HEK293T (cell line): ENCODE measurements around the gene CIITA.

ENCODE experiments used
- ARNT ChIP-seq: fragments of 450-650 bp; IDR thresholded peaks from 2 replicates; pipeline ENCODE4 v1.6.1; 2017; ENCODE audit warnings: mild to moderate bottlenecking
- BHLHE40 ChIP-seq: fragments of 450-650 bp; IDR thresholded peaks from 2 replicates; pipeline ENCODE4 v1.6.1; 2016; ENCODE audit warnings: mild to moderate bottlenecking, moderate library complexity, borderline replicate concordance
- CTBP1 ChIP-seq: fragments of 450-650 bp; IDR thresholded peaks from 2 replicates; pipeline ENCODE4 v1.6.1; 2016; ENCODE audit warnings: borderline replicate concordance
- ELF4 ChIP-seq: fragments of 450-650 bp; IDR thresholded peaks from 2 replicates; pipeline ENCODE4 v1.6.1; 2017; ENCODE audit warnings: antibody characterized with exemption
- FOXA1 ChIP-seq: fragments of 450-650 bp; IDR thresholded peaks from 2 replicates; pipeline ENCODE4 v1.6.1; 2016; ENCODE audit warnings: mild to moderate bottlenecking
- FOXK2 ChIP-seq: fragments of 450-650 bp; IDR thresholded peaks from 2 replicates; pipeline ENCODE4 v1.6.1; 2016; ENCODE audit warnings: mild to moderate bottlenecking
- FOXM1 ChIP-seq: fragments of 450-650 bp; IDR thresholded peaks from 2 replicates; pipeline ENCODE4 v1.6.1; 2017; ENCODE audit warnings: mild to moderate bottlenecking, borderline replicate concordance
- HDGF ChIP-seq: fragments of 450-650 bp; IDR thresholded peaks from 2 replicates; pipeline ENCODE4 v1.6.1; 2017; ENCODE audit warnings: antibody characterized with exemption, borderline replicate concordance
- L3MBTL2 ChIP-seq: fragments of 450-650 bp; conservative IDR thresholded peaks from 2 replicates; pipeline ENCODE4 v1.6.1; 2016; ENCODE audit warnings: mild to moderate bottlenecking
- LEF1 ChIP-seq: fragments of 450-650 bp; IDR thresholded peaks from 2 replicates; pipeline ENCODE4 v1.6.1; 2017; ENCODE audit warnings: mild to moderate bottlenecking, borderline replicate concordance
- NFRKB ChIP-seq: fragments of 450-650 bp; IDR thresholded peaks from 2 replicates; pipeline ENCODE4 v1.6.1; 2016; ENCODE audit warnings: mild to moderate bottlenecking, moderate library complexity
- SP1 ChIP-seq: fragments of 450-650 bp; IDR thresholded peaks from 2 replicates; pipeline ENCODE4 v1.6.1; 2017
- SUZ12 ChIP-seq: fragments of 450-650 bp; IDR thresholded peaks from 2 replicates; pipeline ENCODE4 v1.6.1; 2016; ENCODE audit warnings: mild to moderate bottlenecking
- TARDBP ChIP-seq: fragments of 450-650 bp; IDR thresholded peaks from 2 replicates; pipeline ENCODE4 v1.6.1; 2016

- TF ChIP-seq BHLHE40 (no peak), SP1 (no peak), SUZ12 (no peak), L3MBTL2 (no peak), CTBP1 (no peak), FOXM1 (no peak), TARDBP (no peak), FOXK2 (no peak), HDGF (no peak), LEF1 (no peak), NFRKB (no peak), ARNT (no peak), ELF4 (no peak), FOXA1 (no peak)
Observed at GRCh38 chr16:10862438-10862837, 14.6 kb upstream of the CIITA start.
